Neutrophil (primary cell): ENCODE data around the gene MYO7B.
A peak's percentile ranks its signal among the peaks of the same experiment; 100 is the strongest.

ENCODE experiments used
- H3K27ac ChIP-seq: fragments of 200-600 bp; sonication (generic); 2 replicates; pipeline ENCODE4 v1.5.1; 2016; ENCODE audit warnings: mild to moderate bottlenecking, moderate library complexity
- H3K27me3 ChIP-seq: fragments of 200-600 bp; sonication (generic); 2 replicates; pipeline ENCODE4 v1.6.0; 2016; ENCODE audit warnings: mild to moderate bottlenecking
- H3K36me3 ChIP-seq: fragments of 200-600 bp; sonication (generic); 2 replicates; pipeline ENCODE4 v1.5.1; 2017
- H3K4me1 ChIP-seq, 2 experiments: fragments of 200-600 bp in 1 of 2; sonication (generic) in 1 of 2; 1 replicate in 1 of 2; 2 replicates in 1 of 2; pipeline versions ENCODE4 v1.5.1 to v1.6.1; 2013 to 2016; ENCODE audit warnings: low read depth in 1 of 2, low read length in 1 of 2, mild to moderate bottlenecking in 1 of 2, moderate library complexity in 1 of 2; ENCODE audit not compliant: control insufficient read depth in 1 of 2, insufficient read depth in 1 of 2
- H3K4me3 ChIP-seq, 2 experiments: fragments of 200-600 bp in 1 of 2; sonication (generic) in 1 of 2; 1 replicate in 1 of 2; 2 replicates in 1 of 2; pipeline ENCODE4 v1.5.1; 2013 to 2016; ENCODE audit warnings: low read depth in 1 of 2, low read length in 1 of 2, mild to moderate bottlenecking in 1 of 2, moderate library complexity in 1 of 2
- H3K9me3 ChIP-seq: fragments of 200-600 bp; sonication (generic); 2 replicates; pipeline ENCODE4 v1.5.1; 2016
- TF ChIP-seq, protein P1 (sequence below): fragments of 200-600 bp; sonication (generic); IDR thresholded peaks from 2 replicates; pipeline ENCODE4 v1.5.1; 2016; ENCODE audit warnings: antibody characterized with exemption

The MYO7B gene

DNA sequence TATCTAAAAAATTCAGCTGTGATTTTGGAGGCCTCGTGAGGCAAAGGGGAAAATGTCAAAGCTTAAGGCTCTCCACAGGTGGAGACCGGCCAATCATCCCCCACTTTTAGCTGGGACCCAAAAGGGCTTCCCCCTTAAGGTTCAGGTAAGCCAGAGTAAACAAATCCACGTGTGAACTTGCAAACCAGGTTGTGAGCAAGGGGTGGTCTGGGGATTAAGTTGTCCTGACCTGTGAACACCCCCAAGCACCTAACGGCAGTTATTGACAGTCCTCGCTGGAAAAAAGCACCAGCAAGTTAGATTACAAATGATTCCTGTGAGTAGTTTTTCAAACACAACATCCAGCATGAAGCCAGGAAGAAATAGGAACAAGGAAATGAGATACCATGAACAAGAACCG lies 42.9 kb downstream of the MYO7B start:
- Histone ChIP-seq H3K27ac (no peak overlapping the region), H3K4me1 (peaks cover 45 to 52% of the 10 kb centered on the region in 2 experiments), H3K36me3 (no peaks in the 10 kb centered on the region), H3K4me3 (no peak overlapping the region), H3K27me3 (no peaks in the 10 kb centered on the region), H3K9me3 (no peaks in the 10 kb centered on the region)
- TF ChIP-seq, protein P1, sequence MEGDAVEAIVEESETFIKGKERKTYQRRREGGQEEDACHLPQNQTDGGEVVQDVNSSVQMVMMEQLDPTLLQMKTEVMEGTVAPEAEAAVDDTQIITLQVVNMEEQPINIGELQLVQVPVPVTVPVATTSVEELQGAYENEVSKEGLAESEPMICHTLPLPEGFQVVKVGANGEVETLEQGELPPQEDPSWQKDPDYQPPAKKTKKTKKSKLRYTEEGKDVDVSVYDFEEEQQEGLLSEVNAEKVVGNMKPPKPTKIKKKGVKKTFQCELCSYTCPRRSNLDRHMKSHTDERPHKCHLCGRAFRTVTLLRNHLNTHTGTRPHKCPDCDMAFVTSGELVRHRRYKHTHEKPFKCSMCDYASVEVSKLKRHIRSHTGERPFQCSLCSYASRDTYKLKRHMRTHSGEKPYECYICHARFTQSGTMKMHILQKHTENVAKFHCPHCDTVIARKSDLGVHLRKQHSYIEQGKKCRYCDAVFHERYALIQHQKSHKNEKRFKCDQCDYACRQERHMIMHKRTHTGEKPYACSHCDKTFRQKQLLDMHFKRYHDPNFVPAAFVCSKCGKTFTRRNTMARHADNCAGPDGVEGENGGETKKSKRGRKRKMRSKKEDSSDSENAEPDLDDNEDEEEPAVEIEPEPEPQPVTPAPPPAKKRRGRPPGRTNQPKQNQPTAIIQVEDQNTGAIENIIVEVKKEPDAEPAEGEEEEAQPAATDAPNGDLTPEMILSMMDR: no peak

- H3K27ac ChIP-seq: no peak overlapping the region
- no peaks in the 10 kb centered on the region for H3K9me3 ChIP-seq
- peaks cover 37 to 45% of the 10 kb centered on the region in 2 experiments for H3K4me1 ChIP-seq
- TF ChIP-seq, protein P1: no peak
- H3K4me3 ChIP-seq: no peak overlapping the region
- H3K36me3 ChIP-seq: peaks cover 6% of the 10 kb centered on the region
- no peaks in the 10 kb centered on the region for H3K27me3 ChIP-seq
These were observed 43.7 kb downstream of the MYO7B start for GRCh38 chr2:127579231-127579630.

- Histone ChIP-seq H3K4me1 (peaks cover 25 to 33% of the 10 kb centered on the region in 2 experiments), H3K9me3 (no peaks in the 10 kb centered on the region), H3K36me3 (peaks cover 16% of the 10 kb centered on the region), H3K27me3 (no peaks in the 10 kb centered on the region), H3K4me3 (no peak overlapping the region), H3K27ac (peak overlapping the region; percentile 61)
- TF ChIP-seq, protein P1: no peak
These were observed 44.9 kb downstream of the MYO7B start for GRCh38 chr2:127580167-127581049.

- TF ChIP-seq, protein P1: no peak
- Histone ChIP-seq H3K4me3 (no peak overlapping the region), H3K27me3 (no peaks in the 10 kb centered on the region), H3K9me3 (no peaks in the 10 kb centered on the region), H3K27ac (no peak overlapping the region), H3K4me1 (peaks cover 21 to 28% of the 10 kb centered on the region in 2 experiments), H3K36me3 (peaks cover 16% of the 10 kb centered on the region)
These were observed 45.5 kb downstream of the MYO7B start for GRCh38 chr2:127581050-127581345.

DNA sequence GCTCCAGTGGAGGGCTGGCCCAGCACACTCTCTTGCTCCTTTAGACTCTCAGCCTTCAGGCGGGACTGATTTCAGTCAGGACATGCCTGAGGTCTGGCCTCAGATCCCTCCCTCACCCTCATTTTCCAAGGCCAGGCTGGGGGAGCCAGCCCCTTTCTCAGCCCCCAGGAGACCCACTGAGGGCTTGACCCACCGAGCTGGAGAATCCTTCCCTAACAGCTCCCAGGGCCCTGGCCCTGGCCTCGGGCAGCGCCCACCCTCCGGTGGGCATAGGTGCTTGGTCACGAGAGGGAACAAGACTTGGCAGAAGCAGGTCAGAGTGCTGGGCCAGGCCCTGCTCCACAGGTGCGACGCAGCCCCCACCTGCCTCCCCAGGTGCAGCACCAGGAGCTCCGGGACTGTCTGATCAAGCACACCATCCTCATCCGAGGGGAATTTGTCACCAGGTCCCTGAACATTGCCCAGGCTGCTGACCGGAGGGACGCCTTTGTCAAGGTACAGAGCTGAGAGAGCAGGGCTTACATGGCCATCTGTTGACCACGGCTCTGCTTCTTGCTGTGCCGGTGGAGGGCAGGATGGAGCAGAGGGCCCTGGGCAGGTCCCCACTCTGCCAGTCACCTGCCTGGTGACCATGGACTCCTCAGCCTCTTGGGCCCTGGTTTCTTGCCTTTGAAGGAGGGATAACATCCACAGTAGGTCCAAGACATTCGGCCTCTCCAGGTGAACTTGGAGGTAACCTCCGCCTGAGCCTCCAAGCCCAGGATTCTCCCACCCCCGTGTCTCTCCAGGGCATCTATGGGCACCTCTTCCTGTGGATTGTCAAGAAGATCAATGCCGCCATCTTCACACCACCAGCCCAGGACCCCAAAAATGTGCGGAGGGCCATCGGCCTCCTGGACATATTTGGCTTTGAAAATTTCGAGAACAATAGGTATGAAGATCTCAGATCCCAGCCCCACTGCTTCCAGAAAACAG lies 46.3 kb downstream of the MYO7B start:
- Histone ChIP-seq H3K36me3 (peaks cover 16% of the 10 kb centered on the region), H3K27ac (no peak overlapping the region), H3K4me1 (peaks cover 20 to 24% of the 10 kb centered on the region in 2 experiments), H3K4me3 (no peak overlapping the region), H3K27me3 (no peaks in the 10 kb centered on the region), H3K9me3 (no peaks in the 10 kb centered on the region)
- TF ChIP-seq, protein P1: no peak
